Measurements from ENCODE around the gene USP12. TPM values are rescaled to one million over a fixed set of nuclear protein-coding genes. Genes with fewer than 3 reads are reported as not detected.

USP12 gene
- polyA plus RNA-seq (2012; ENCODE audit: insufficient read length, low read depth), result 2.7 TPM

GRCh38 chr13:27171244-27171826 is at the start of gene USP12:
Gene USP12, minus strand, starts transcription at chr13:27171811. Its CDS starts 172 bp downstream, at chr13:27171639.
- no peak for TF ChIP-seq SIN3A (IDR thresholded peaks at IDR 0.05; ENCODE audit: borderline replicate concordance, insufficient read depth, low read length)
- TF ChIP-seq REST (IDR thresholded peaks at IDR 0.05; ENCODE audit: insufficient read depth in 1 of 2, low read depth in 2 of 2, low read length in 2 of 2), result no peak
- TF ChIP-seq FOXP2 (optimal IDR thresholded peaks at IDR 0.05; ENCODE audit: borderline replicate concordance, extremely low read depth, extremely low read length, insufficient read depth), result no peak
- TF ChIP-seq TAF1 (IDR thresholded peaks at IDR 0.05; ENCODE audit: borderline replicate concordance, insufficient read depth, low read length), result no peak
- TF ChIP-seq POLR2AphosphoS5 (IDR thresholded peaks at IDR 0.05; ENCODE audit: low read depth, low read length), result no peak

GRCh38 chr13:27219611-27220010 is 48.0 kb upstream of the USP12 start:
- TF ChIP-seq FOXP2 (optimal IDR thresholded peaks at IDR 0.05; ENCODE audit: borderline replicate concordance, extremely low read depth, extremely low read length, insufficient read depth) (no peak), TAF1 (IDR thresholded peaks at IDR 0.05; ENCODE audit: borderline replicate concordance, insufficient read depth, low read length) (no peak), SIN3A (IDR thresholded peaks at IDR 0.05; ENCODE audit: borderline replicate concordance, insufficient read depth, low read length) (no peak), POLR2AphosphoS5 (IDR thresholded peaks at IDR 0.05; ENCODE audit: low read depth, low read length) (no peak), REST (IDR thresholded peaks at IDR 0.05; ENCODE audit: insufficient read depth in 1 of 2, low read depth in 2 of 2, low read length in 2 of 2) (no peak)

GRCh38 chr13:27211771-27212364 is 40.3 kb upstream of the USP12 start:
- no peak for TF ChIP-seq SIN3A (IDR thresholded peaks at IDR 0.05; ENCODE audit: borderline replicate concordance, insufficient read depth, low read length)
- no peak for TF ChIP-seq TAF1 (IDR thresholded peaks at IDR 0.05; ENCODE audit: borderline replicate concordance, insufficient read depth, low read length)

GRCh38 chr13:27211271-27211670 is 39.7 kb upstream of the USP12 start:
- no peak for TF ChIP-seq TAF1 (IDR thresholded peaks at IDR 0.05; ENCODE audit: borderline replicate concordance, insufficient read depth, low read length)
- TF ChIP-seq FOXP2 (optimal IDR thresholded peaks at IDR 0.05; ENCODE audit: borderline replicate concordance, extremely low read depth, extremely low read length, insufficient read depth), result no peak
- TF ChIP-seq POLR2AphosphoS5 (IDR thresholded peaks at IDR 0.05; ENCODE audit: low read depth, low read length), result no peak
- no peak for TF ChIP-seq REST (IDR thresholded peaks at IDR 0.05; ENCODE audit: insufficient read depth in 1 of 2, low read depth in 2 of 2, low read length in 2 of 2)
- TF ChIP-seq SIN3A (IDR thresholded peaks at IDR 0.05; ENCODE audit: borderline replicate concordance, insufficient read depth, low read length), result no peak

- TF ChIP-seq POLR2AphosphoS5 (IDR thresholded peaks at IDR 0.05; ENCODE audit: low read depth, low read length), result no peak
- TF ChIP-seq SIN3A (IDR thresholded peaks at IDR 0.05; ENCODE audit: borderline replicate concordance, insufficient read depth, low read length), result no peak
- no peak for TF ChIP-seq REST (IDR thresholded peaks at IDR 0.05; ENCODE audit: insufficient read depth in 1 of 2, low read depth in 2 of 2, low read length in 2 of 2)
- no peak for TF ChIP-seq TAF1 (IDR thresholded peaks at IDR 0.05; ENCODE audit: borderline replicate concordance, insufficient read depth, low read length)
- TF ChIP-seq FOXP2 (optimal IDR thresholded peaks at IDR 0.05; ENCODE audit: borderline replicate concordance, extremely low read depth, extremely low read length, insufficient read depth), result no peak
Measured at GRCh38 chr13:27208514-27208913, 36.9 kb upstream of the USP12 start.
